Measurements from ENCODE around the gene MARCHF5. TPM values are rescaled to one million over a fixed set of nuclear protein-coding genes. Genes with fewer than 3 reads are reported as not detected.

The MARCHF5 gene
- total and polyA plus RNA-seq, 2 of the 8 experiments (the other 6 are each of a cell fraction or from before 2014, with no cell fraction given): 8.7 to 26.8 TPM

- CTCF ChIA-PET (ENCODE audit: partially characterized antibody): no interaction called here
- peaks cover 0 to 5% of the 10 kb centered on the region in 2 experiments for H4K20me1 ChIP-seq (replicated peaks in 1 of 2; ENCODE audit: control insufficient read depth in 1 of 2, insufficient read depth in 2 of 2, low read length in 2 of 2)
- TF ChIP-seq TBP (IDR thresholded peaks at IDR 0.05; ENCODE audit: low read depth, low read length) (no peak), GABPA (IDR thresholded peaks at IDR 0.05; ENCODE audit: borderline replicate concordance, insufficient read depth, low read length) (no peak), NRF1 (IDR thresholded peaks at IDR 0.05; ENCODE audit: low read depth, low read length) (no peak), TAF1 (IDR thresholded peaks at IDR 0.05; ENCODE audit: low read depth, low read length) (no peak), USF2 (IDR thresholded peaks at IDR 0.05; ENCODE audit: low read length) (no peak), NANOG (IDR thresholded peaks at IDR 0.05; ENCODE audit: insufficient read depth, low read depth, low read length, poor library complexity, severe bottlenecking) (no peak), SAP30 (IDR thresholded peaks at IDR 0.05; ENCODE audit: insufficient read depth, insufficient replicate concordance, low read length) (no peak), YY1 (IDR thresholded peaks at IDR 0.05; ENCODE audit: low read depth, low read length) (no peak), KDM5A (IDR thresholded peaks at IDR 0.05; ENCODE audit: low read length) (no peak), RXRA (IDR thresholded peaks at IDR 0.05; ENCODE audit: insufficient read depth, low read depth, low read length) (no peak), PHF8 (conservative IDR thresholded peaks at IDR 0.05; ENCODE audit: low read depth, low read length) (no peak), SP4 (IDR thresholded peaks at IDR 0.05; ENCODE audit: low read length) (no peak), SRF (IDR thresholded peaks at IDR 0.05; ENCODE audit: low read depth, low read length) (no peak), BRCA1 (IDR thresholded peaks at IDR 0.05; ENCODE audit: low read depth, low read length) (no peak)
Measured at GRCh38 chr10:92316610-92317009, 25.6 kb downstream of the MARCHF5 start.

More at GRCh38 chr10:92316610-92317009, 25.6 kb downstream of the MARCHF5 start:
- H4K8ac ChIP-seq (ENCODE audit: extremely low read depth, insufficient read depth, low read length): no peak overlapping the region
- no peaks in the 10 kb centered on the region for H3K4me1 ChIP-seq (replicated peaks in 1 of 4; ENCODE audit: control insufficient read depth in 3 of 4, insufficient read depth in 4 of 4, low read length in 3 of 4)
- no peak overlapping the region for H3K23ac ChIP-seq (ENCODE audit: insufficient read length)
- DNase-seq (ENCODE audit: low read depth in 1 of 2, low spot score in 2 of 2) (no peak), FAIRE-seq (no peak)
- POLR2A ChIA-PET (ENCODE audit: partially characterized antibody): interaction anchor here (1.0 kb wide), 1 partner anchor 8 kb away, joined by 4 read pairs; no protein-coding TSS in a partner anchor
- no peak overlapping the region for H2BK20ac ChIP-seq (ENCODE audit: low read length)
- H2BK120ac ChIP-seq (replicated peaks; ENCODE audit: low read depth, low read length): no peak overlapping the region
- H2BK12ac ChIP-seq (ENCODE audit: low read depth, low read length): no peak overlapping the region
- H3K23me2 ChIP-seq (ENCODE audit: low read depth, low read length): no peaks in the 10 kb centered on the region
- no peak overlapping the region for H4K5ac ChIP-seq (ENCODE audit: insufficient read length, low read depth, low read length)
- no peak overlapping the region for H2BK15ac ChIP-seq (ENCODE audit: low read length)
- H3K56ac ChIP-seq (replicated peaks; ENCODE audit: insufficient read length, low read depth, low read length): no peak overlapping the region
- WGBS, 2 experiments (ENCODE audit: extremely low coverage in 1 of 2, insufficient coverage in 1 of 2, insufficient read length in 1 of 2, insufficient replicate concordance in 2 of 2, low coverage in 1 of 2, low lambda C conversion rate in 2 of 2, missing lambda C conversion rate in 1 of 2): 79% methylated on average over 2 of the region's 2 CpGs; no CpG with 5 or more reads in 1 of the 2 experiments
- no peak overlapping the region for H3K4me3 ChIP-seq (ENCODE audit: extremely low read depth in 1 of 4, insufficient read depth in 2 of 4, low read depth in 3 of 4, low read length in 4 of 4)
- H3K36me3 ChIP-seq (ENCODE audit: control insufficient read depth in 2 of 4, insufficient read depth in 4 of 4, low read length in 3 of 4): peaks cover 0 to 18% (median 10%) of the 10 kb centered on the region in 4 experiments; a peak in 6 of 8 replicates
- no peak overlapping the region for H2AK5ac ChIP-seq (ENCODE audit: low read depth, low read length)
- H3K4ac ChIP-seq (replicated peaks; ENCODE audit: insufficient read length, low read depth, low read length): no peak overlapping the region
- H3K18ac ChIP-seq (ENCODE audit: extremely low read depth, low read length): no peak overlapping the region
- no peaks in the 10 kb centered on the region for H3K27me3 ChIP-seq (replicated peaks in 1 of 4; ENCODE audit: control insufficient read depth in 3 of 4, extremely low read depth in 1 of 4, insufficient read depth in 3 of 4, low read length in 3 of 4)
- H3K79me2 ChIP-seq (ENCODE audit: control insufficient read depth in 1 of 2, insufficient read depth in 2 of 2, low read length in 2 of 2): peaks cover 0 to 37% of the 10 kb centered on the region in 2 experiments; a peak in 2 of 4 replicates
- no peaks in the 10 kb centered on the region for H3K9me3 ChIP-seq (ENCODE audit: insufficient read depth in 2 of 2, low read depth in 1 of 2, low read length in 1 of 2)
- no peak overlapping the region for H2BK5ac ChIP-seq (ENCODE audit: low read depth, low read length)
- H4K91ac ChIP-seq (replicated peaks; ENCODE audit: insufficient read length, low read length): no peak overlapping the region
- H3K9ac ChIP-seq (replicated peaks in 1 of 4; ENCODE audit: extremely low read depth in 1 of 4, low read depth in 3 of 4, low read length in 3 of 4): no peak overlapping the region
- no peak overlapping the region for H3K27ac ChIP-seq (ENCODE audit: low read depth, low read length)
- H3K4me2 ChIP-seq (ENCODE audit: insufficient read depth in 1 of 2, low read depth in 2 of 2, low read length in 2 of 2): no peak overlapping the region
- no peak overlapping the region for H2AFZ ChIP-seq (ENCODE audit: low read length)
- H3K79me1 ChIP-seq (ENCODE audit: low read depth, low read length): no peaks in the 10 kb centered on the region; the same call in 1 of the 2 replicates
- no peak overlapping the region for H3K14ac ChIP-seq (ENCODE audit: insufficient read length)

Data from H1 (cell line).